ENCODE data around the gene EFNA5.
"Not testable (repeated sequence)": the region's sequence is repeated elsewhere in the genome, so short reads cannot be mapped to it uniquely, and the experiment has no call there.

The EFNA5 gene

GRCh38 chr5:107439832-107440231, 230.9 kb downstream of the EFNA5 start:
- no peaks in the 10 kb centered on the region for H3K36me3 ChIP-seq (ENCODE audit: control insufficient read depth, insufficient read depth, low read length)
- H3K4me3 ChIP-seq (ENCODE audit: low read depth, low read length), result no peak overlapping the region
- no peaks in the 10 kb centered on the region for H3K27me3 ChIP-seq (ENCODE audit: control insufficient read depth, insufficient read depth, low read length)
- H3K27ac ChIP-seq (ENCODE audit: low read depth, low read length), result no peak overlapping the region
- H3K9me3 ChIP-seq (ENCODE audit: control insufficient read depth, insufficient read depth, low read length), result no peaks in the 10 kb centered on the region
- no peak overlapping the region for H3K9ac ChIP-seq (ENCODE audit: low read depth, low read length)
- peaks cover 23% of the 10 kb centered on the region; the same call in 1 of the 2 replicates for H3K4me1 ChIP-seq (ENCODE audit: control insufficient read depth, insufficient read depth, low read length)

GRCh38 chr5:107437986-107438510, 232.7 kb downstream of the EFNA5 start:
- no peaks in the 10 kb centered on the region for H3K27me3 ChIP-seq (ENCODE audit: control insufficient read depth, insufficient read depth, low read length)
- H3K9ac ChIP-seq (ENCODE audit: low read depth, low read length), result no peak overlapping the region
- peaks cover 12% of the 10 kb centered on the region; the same call in 1 of the 2 replicates for H3K4me1 ChIP-seq (ENCODE audit: control insufficient read depth, insufficient read depth, low read length)
- H3K27ac ChIP-seq (ENCODE audit: low read depth, low read length), result no peak overlapping the region
- no peak overlapping the region for H3K4me3 ChIP-seq (ENCODE audit: low read depth, low read length)
- H3K36me3 ChIP-seq (ENCODE audit: control insufficient read depth, insufficient read depth, low read length), result no peaks in the 10 kb centered on the region
- H3K9me3 ChIP-seq (ENCODE audit: control insufficient read depth, insufficient read depth, low read length), result no peaks in the 10 kb centered on the region

GRCh38 chr5:107437154-107437553, 233.6 kb downstream of the EFNA5 start:
- Histone ChIP-seq H3K9me3 (ENCODE audit: control insufficient read depth, insufficient read depth, low read length) (no peaks in the 10 kb centered on the region), H3K4me1 (ENCODE audit: control insufficient read depth, insufficient read depth, low read length) (peaks cover 12% of the 10 kb centered on the region; the same call in 1 of the 2 replicates), H3K4me3 (ENCODE audit: low read depth, low read length) (no peak overlapping the region), H3K9ac (ENCODE audit: low read depth, low read length) (no peak overlapping the region), H3K27me3 (ENCODE audit: control insufficient read depth, insufficient read depth, low read length) (no peaks in the 10 kb centered on the region), H3K27ac (ENCODE audit: low read depth, low read length) (no peak overlapping the region), H3K36me3 (ENCODE audit: control insufficient read depth, insufficient read depth, low read length) (no peaks in the 10 kb centered on the region)

- Histone ChIP-seq H3K27ac (ENCODE audit: low read depth, low read length) (no peak overlapping the region), H3K4me3 (ENCODE audit: low read depth, low read length) (no peak overlapping the region), H3K36me3 (ENCODE audit: control insufficient read depth, insufficient read depth, low read length) (no peaks in the 10 kb centered on the region), H3K9ac (ENCODE audit: low read depth, low read length) (no peak overlapping the region), H3K4me1 (ENCODE audit: control insufficient read depth, insufficient read depth, low read length) (peaks cover 7% of the 10 kb centered on the region; the same call in 1 of the 2 replicates), H3K27me3 (ENCODE audit: control insufficient read depth, insufficient read depth, low read length) (no peaks in the 10 kb centered on the region), H3K9me3 (ENCODE audit: control insufficient read depth, insufficient read depth, low read length) (no peaks in the 10 kb centered on the region)
Measured at GRCh38 chr5:107436201-107436600, 234.5 kb downstream of the EFNA5 start.

- H3K4me3 ChIP-seq (ENCODE audit: low read depth, low read length), result no peak overlapping the region
- no peaks in the 10 kb centered on the region for H3K27me3 ChIP-seq (ENCODE audit: control insufficient read depth, insufficient read depth, low read length)
- H3K36me3 ChIP-seq (ENCODE audit: control insufficient read depth, insufficient read depth, low read length), result no peaks in the 10 kb centered on the region
- no peaks in the 10 kb centered on the region for H3K9me3 ChIP-seq (ENCODE audit: control insufficient read depth, insufficient read depth, low read length)
- no peak overlapping the region for H3K27ac ChIP-seq (ENCODE audit: low read depth, low read length)
- H3K4me1 ChIP-seq (ENCODE audit: control insufficient read depth, insufficient read depth, low read length), result 0 out of 2 replicates have a peak, but pooled peaks cover 4% of the 10 kb centered on the region
- no peak overlapping the region for H3K9ac ChIP-seq (ENCODE audit: low read depth, low read length)
Measured at GRCh38 chr5:107435061-107435460, 235.7 kb downstream of the EFNA5 start.

GRCh38 chr5:107433646-107434045, 237.1 kb downstream of the EFNA5 start:
- not testable (repeated sequence) for H3K27me3 ChIP-seq (ENCODE audit: control insufficient read depth, insufficient read depth, low read length); H3K9me3 ChIP-seq (ENCODE audit: control insufficient read depth, insufficient read depth, low read length); H3K4me1 ChIP-seq (ENCODE audit: control insufficient read depth, insufficient read depth, low read length)

GRCh38 chr5:107431998-107432397, 238.7 kb downstream of the EFNA5 start:
- Histone ChIP-seq H3K4me1 (ENCODE audit: control insufficient read depth, insufficient read depth, low read length) (0 out of 2 replicates have a peak, but pooled peaks cover 4% of the 10 kb centered on the region), H3K9ac (ENCODE audit: low read depth, low read length) (no peak overlapping the region), H3K9me3 (ENCODE audit: control insufficient read depth, insufficient read depth, low read length) (no peaks in the 10 kb centered on the region), H3K27ac (ENCODE audit: low read depth, low read length) (no peak overlapping the region), H3K36me3 (ENCODE audit: control insufficient read depth, insufficient read depth, low read length) (peaks cover 3% of the 10 kb centered on the region), H3K27me3 (ENCODE audit: control insufficient read depth, insufficient read depth, low read length) (no peaks in the 10 kb centered on the region), H3K4me3 (ENCODE audit: low read depth, low read length) (no peak overlapping the region)

More at GRCh38 chr5:107433646-107434045, 237.1 kb downstream of the EFNA5 start:
- H3K4me3 ChIP-seq (ENCODE audit: low read depth, low read length); H3K9ac ChIP-seq (ENCODE audit: low read depth, low read length); H3K27ac ChIP-seq (ENCODE audit: low read depth, low read length); H3K36me3 ChIP-seq (ENCODE audit: control insufficient read depth, insufficient read depth, low read length): not testable (repeated sequence)

GRCh38 chr5:107431536-107431935, 239.2 kb downstream of the EFNA5 start:
- H3K4me1 ChIP-seq (ENCODE audit: control insufficient read depth, insufficient read depth, low read length), result 0 out of 2 replicates have a peak, but pooled peaks cover 4% of the 10 kb centered on the region
- H3K4me3 ChIP-seq (ENCODE audit: low read depth, low read length), result no peak overlapping the region
- H3K9ac ChIP-seq (ENCODE audit: low read depth, low read length), result no peak overlapping the region
- H3K27me3 ChIP-seq (ENCODE audit: control insufficient read depth, insufficient read depth, low read length), result no peaks in the 10 kb centered on the region
- H3K27ac ChIP-seq (ENCODE audit: low read depth, low read length), result no peak overlapping the region
- H3K36me3 ChIP-seq (ENCODE audit: control insufficient read depth, insufficient read depth, low read length), result peaks cover 7% of the 10 kb centered on the region
- H3K9me3 ChIP-seq (ENCODE audit: control insufficient read depth, insufficient read depth, low read length), result no peaks in the 10 kb centered on the region

GRCh38 chr5:107430071-107430625, 240.6 kb downstream of the EFNA5 start:
- no peak overlapping the region for H3K27ac ChIP-seq (ENCODE audit: low read depth, low read length)
- H3K4me3 ChIP-seq (ENCODE audit: low read depth, low read length), result no peak overlapping the region
- H3K4me1 ChIP-seq (ENCODE audit: control insufficient read depth, insufficient read depth, low read length), result 0 out of 2 replicates have a peak, but pooled peaks cover 4% of the 10 kb centered on the region
- H3K9ac ChIP-seq (ENCODE audit: low read depth, low read length), result no peak overlapping the region
- H3K9me3 ChIP-seq (ENCODE audit: control insufficient read depth, insufficient read depth, low read length), result no peaks in the 10 kb centered on the region
- peaks cover 14% of the 10 kb centered on the region for H3K36me3 ChIP-seq (ENCODE audit: control insufficient read depth, insufficient read depth, low read length)
- no peaks in the 10 kb centered on the region for H3K27me3 ChIP-seq (ENCODE audit: control insufficient read depth, insufficient read depth, low read length)

- peaks cover 14% of the 10 kb centered on the region for H3K36me3 ChIP-seq (ENCODE audit: control insufficient read depth, insufficient read depth, low read length)
- no peak overlapping the region for H3K4me3 ChIP-seq (ENCODE audit: low read depth, low read length)
- H3K27ac ChIP-seq (ENCODE audit: low read depth, low read length), result no peak overlapping the region
- H3K9me3 ChIP-seq (ENCODE audit: control insufficient read depth, insufficient read depth, low read length), result no peaks in the 10 kb centered on the region
- no peaks in the 10 kb centered on the region for H3K27me3 ChIP-seq (ENCODE audit: control insufficient read depth, insufficient read depth, low read length)
- 0 out of 2 replicates have a peak, but pooled peaks cover 4% of the 10 kb centered on the region for H3K4me1 ChIP-seq (ENCODE audit: control insufficient read depth, insufficient read depth, low read length)
- no peak overlapping the region for H3K9ac ChIP-seq (ENCODE audit: low read depth, low read length)
Measured at GRCh38 chr5:107428303-107428813, 242.4 kb downstream of the EFNA5 start.

GRCh38 chr5:107426872-107427271, 243.9 kb downstream of the EFNA5 start:
- H3K27me3 ChIP-seq (ENCODE audit: control insufficient read depth, insufficient read depth, low read length), result no peaks in the 10 kb centered on the region
- no peak overlapping the region for H3K9ac ChIP-seq (ENCODE audit: low read depth, low read length)
- H3K36me3 ChIP-seq (ENCODE audit: control insufficient read depth, insufficient read depth, low read length), result peaks cover 14% of the 10 kb centered on the region
- no peaks in the 10 kb centered on the region for H3K9me3 ChIP-seq (ENCODE audit: control insufficient read depth, insufficient read depth, low read length)
- H3K4me1 ChIP-seq (ENCODE audit: control insufficient read depth, insufficient read depth, low read length), result peaks cover 8% of the 10 kb centered on the region
- no peak overlapping the region for H3K4me3 ChIP-seq (ENCODE audit: low read depth, low read length)
- no peak overlapping the region for H3K27ac ChIP-seq (ENCODE audit: low read depth, low read length)
